COLO829 (cell line): ENCODE measurements around the gene SMC1B.
"Not testable (repeated sequence)": the region's sequence is repeated elsewhere in the genome, so short reads cannot be mapped to it uniquely, and the experiment has no call there.

Experiments used
- DNase-seq: peaks from one replicate; pipeline ENCODE4 v3.0.0; 2012; ENCODE audit warnings: low spot score

SMC1B gene

DNA sequence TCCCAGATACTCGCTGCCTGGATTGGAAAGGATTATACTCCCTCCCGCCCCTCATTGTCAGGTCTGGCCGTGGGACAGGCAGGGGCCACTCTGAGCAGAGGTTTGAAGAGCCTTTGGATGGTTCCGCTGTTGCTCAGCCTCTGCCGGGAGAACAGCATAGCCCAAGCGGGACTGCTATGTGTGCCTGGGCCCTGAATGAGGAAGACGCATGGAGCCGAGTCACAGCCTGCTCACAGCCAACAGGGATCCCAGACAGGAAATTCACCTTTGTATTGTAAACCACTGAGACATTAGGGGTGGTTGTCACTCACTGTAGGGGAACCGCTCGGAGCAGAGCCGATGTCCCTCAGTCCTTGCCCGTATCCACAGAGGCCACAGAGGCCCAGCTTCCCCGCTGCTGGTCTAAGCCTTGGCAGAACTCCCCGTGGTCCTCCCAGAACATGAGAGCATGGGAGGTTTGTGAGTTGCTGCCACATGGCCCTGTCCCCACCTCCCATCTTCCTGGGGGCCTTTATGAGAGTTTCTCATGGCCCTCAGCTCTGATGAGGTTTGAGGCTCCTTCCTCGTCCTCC, 114.4 kb downstream of the SMC1B start:
- DNase-seq: no peak

DNA sequence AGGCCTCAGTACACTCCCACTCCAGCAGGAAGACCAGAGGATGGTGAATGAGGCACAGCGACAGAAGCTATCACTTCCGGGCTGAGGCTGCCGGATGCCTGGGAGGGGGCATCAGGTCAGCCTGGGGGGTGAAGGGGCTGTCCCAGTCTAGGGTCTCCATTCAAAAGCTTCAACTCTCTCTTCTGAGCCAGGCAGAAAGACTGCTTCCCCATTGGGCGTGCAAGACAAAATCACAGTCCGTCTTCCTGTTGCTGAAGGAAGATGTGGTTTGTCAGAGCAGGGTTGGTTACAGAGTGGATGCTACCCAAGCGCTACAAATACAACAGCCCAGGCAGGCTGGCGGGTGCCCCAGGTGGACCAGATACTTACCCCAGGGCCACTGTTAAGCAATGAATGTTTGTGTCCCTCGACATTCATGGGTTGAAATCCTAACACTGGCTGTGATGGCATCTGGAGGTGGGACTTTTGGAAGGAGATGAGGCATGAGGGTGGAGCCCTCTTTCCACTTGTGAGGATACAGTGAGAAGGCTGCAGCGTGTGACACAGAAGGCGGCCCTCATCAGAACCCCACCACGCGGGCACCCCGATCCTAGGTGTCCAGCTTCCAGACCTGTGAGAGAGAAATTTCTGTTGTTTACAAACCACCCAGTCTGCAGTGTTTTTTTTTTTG, 116.6 kb downstream of the SMC1B start:
- no peak for DNase-seq

DNA sequence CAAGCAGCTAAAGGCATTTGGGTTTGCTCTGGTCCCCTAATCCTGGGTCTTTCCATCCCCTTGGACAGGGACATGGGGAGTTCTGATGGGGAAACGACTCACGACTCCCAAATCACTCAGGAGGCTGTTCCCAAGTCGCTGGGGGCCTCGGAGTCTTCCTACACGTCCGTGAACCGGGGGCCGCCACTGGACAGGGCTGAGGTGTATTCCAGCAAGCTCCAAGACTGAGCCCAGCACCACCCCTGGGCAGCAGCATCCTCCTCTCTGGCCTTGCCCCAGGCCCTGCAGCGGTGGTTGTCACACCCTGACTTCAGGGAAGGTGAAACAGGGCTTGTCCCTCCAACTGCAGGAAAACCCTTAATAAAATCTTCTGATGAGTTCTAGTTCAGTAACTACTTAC, 117.9 kb downstream of the SMC1B start:
- DNase-seq: no peak

DNA sequence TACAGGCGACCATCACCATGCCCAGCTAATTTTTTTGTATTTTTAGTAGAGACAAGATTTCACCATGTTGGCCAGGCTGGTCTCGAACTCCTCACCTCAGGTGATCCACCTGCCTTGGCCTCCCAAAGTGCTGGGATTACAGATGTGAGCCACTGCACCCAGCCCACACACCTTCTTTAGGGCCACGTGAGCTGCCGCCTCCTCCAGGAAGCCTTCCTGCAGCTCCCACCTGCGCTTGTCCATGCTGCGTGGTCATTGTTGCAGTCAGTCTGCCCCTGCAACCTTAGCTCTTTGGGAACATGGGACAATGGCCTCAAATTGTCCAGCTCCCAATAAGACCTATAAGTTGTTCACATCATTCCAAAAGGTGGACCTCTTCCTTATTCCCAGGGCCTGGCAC, 118.4 kb downstream of the SMC1B start:
- not testable (repeated sequence) for DNase-seq
